B cell (primary cell): ENCODE measurements around the gene ZNF438. TPM values are rescaled to one million over a fixed set of nuclear protein-coding genes. Genes with fewer than 3 reads are reported as not detected.

Source experiments
- ATAC-seq: fragments of 200-7000 bp; cut with Tn5 transposase; one replicate; pipeline ENCODE4 v1.10.0; 2021; ENCODE audit warnings: low read depth, mild to moderate bottlenecking, moderate number of reproducible peaks, moderate library complexity
- CTCF ChIA-PET: fragments of 350-600 bp; sonication (Branson Sonifier 250); formaldehyde crosslinking; loops from one replicate; lab custom pipeline; 2021; ENCODE audit warnings: antibody characterized with exemption, inconsistent platforms; lab: Charles Lee
- POLR2A ChIA-PET: fragments of 350-600 bp; sonication (Branson Sonifier 250); formaldehyde crosslinking; loops from one replicate; lab custom pipeline; 2021; ENCODE audit warnings: antibody characterized with exemption; lab: Charles Lee
- DNase-seq: peaks from one replicate; pipeline ENCODE4 v3.0.0; 2013
- H2AFZ ChIP-seq: 2 replicates; pipeline ENCODE4 v1.6.1; 2012; ENCODE audit warnings: mild to moderate bottlenecking, low read depth, low read length; ENCODE audit not compliant: insufficient read depth, poor library complexity, severe bottlenecking
- H3K27ac ChIP-seq, 2 donors: 1 replicate in 1 of 2; 2 replicates in 1 of 2; pipeline ENCODE4 v1.5.1; 2012 to 2013; ENCODE audit warnings: low read length in 2 of 2, mild to moderate bottlenecking in 2 of 2, moderate library complexity in 1 of 2
- H3K27me3 ChIP-seq, 4 experiments: fragments of 200-600 bp in 1 of 4; sonication (generic) in 1 of 4; replicated peaks in 1 of 4; 1 replicate in 2 of 4; 2 replicates in 2 of 4; pipeline versions ENCODE4 v1.6.1 to v1.7.0; 2013 to 2016; ENCODE audit warnings: low read length in 3 of 4, mild to moderate bottlenecking in 2 of 4, mixed read lengths in 1 of 4, moderate library complexity in 1 of 4; ENCODE audit not compliant: insufficient read depth in 4 of 4, control insufficient read depth in 3 of 4; ENCODE audit errors: control extremely low read depth in 1 of 4
- H3K36me3 ChIP-seq, 2 experiments: replicated peaks in 1 of 2; 1 replicate in 1 of 2; 2 replicates in 1 of 2; pipeline versions ENCODE4 v1.6.1 to v1.7.1; 2013; ENCODE audit warnings: low read length in 1 of 2; ENCODE audit not compliant: insufficient read depth in 2 of 2, control insufficient read depth in 1 of 2; ENCODE audit errors: control extremely low read depth in 1 of 2, extremely low read depth in 1 of 2
- H3K4me1 ChIP-seq, 2 donors: fragments of 200-600 bp in 1 of 2; sonication (generic) in 1 of 2; 1 replicate in 1 of 2; 2 replicates in 1 of 2; pipeline versions ENCODE4 v1.5.1 to v1.6.1; 2013 to 2017; ENCODE audit warnings: low read length in 2 of 2; ENCODE audit not compliant: control insufficient read depth in 2 of 2, insufficient read depth in 2 of 2
- H3K4me2 ChIP-seq: replicated peaks from 2 replicates; pipeline ENCODE3; 2012; ENCODE audit warnings: mild to moderate bottlenecking, low read depth, low read length; ENCODE audit not compliant: poor library complexity, severe bottlenecking
- H3K4me3 ChIP-seq, 5 experiments: fragments of 200-600 bp in 1 of 5; sonication (generic) in 1 of 5; 1 replicate in 3 of 5; 2 replicates in 2 of 5; pipeline versions ENCODE4 v1.5.1 to v1.7.0; 2011 to 2016; ENCODE audit warnings: low read length in 4 of 5, mild to moderate bottlenecking in 4 of 5, low read depth in 2 of 5, control low read depth in 1 of 5, moderate library complexity in 1 of 5; ENCODE audit not compliant: insufficient read depth in 1 of 5; ENCODE audit errors: control extremely low read depth in 1 of 5, extremely low read depth in 1 of 5
- H3K79me2 ChIP-seq: fragments of 200-600 bp; sonication (generic); one replicate; pipeline ENCODE4 v1.6.0; 2016; ENCODE audit warnings: low read length; ENCODE audit not compliant: control insufficient read depth, insufficient read depth
- H3K9ac ChIP-seq: fragments of 200-600 bp; sonication (generic); 2 replicates; pipeline ENCODE4 v1.6.1; 2017; ENCODE audit warnings: mild to moderate bottlenecking, low read length, moderate library complexity
- H3K9me3 ChIP-seq, 3 donors: one replicate each; pipeline versions ENCODE4 v1.6.1 to v1.7.1; 2013; ENCODE audit warnings: low read length in 2 of 3; ENCODE audit not compliant: control insufficient read depth in 2 of 3, insufficient read depth in 1 of 3; ENCODE audit errors: control extremely low read depth in 1 of 3
- H4K20me1 ChIP-seq: 2 replicates; pipeline ENCODE4 v1.6.0; 2012; ENCODE audit warnings: mild to moderate bottlenecking, low read length; ENCODE audit not compliant: insufficient read depth, control insufficient read depth, poor library complexity, severe bottlenecking
- H3K27ac Mint-ChIP-seq: one replicate; pipeline ENCODE4 v1.8.0; 2021; ENCODE audit warnings: mixed read lengths
- H3K27me3 Mint-ChIP-seq: one replicate; pipeline ENCODE4 v1.8.0; 2021; ENCODE audit warnings: mixed read lengths
- H3K4me1 Mint-ChIP-seq: one replicate; pipeline ENCODE4 v1.8.0; 2021; ENCODE audit warnings: mixed read lengths
- H3K4me3 Mint-ChIP-seq: one replicate; pipeline ENCODE4 v1.8.0; 2021; ENCODE audit warnings: mixed read lengths
- H3K9me3 Mint-ChIP-seq: one replicate; pipeline ENCODE4 v1.8.0; 2022; ENCODE audit warnings: mixed read lengths; ENCODE audit not compliant: insufficient read depth
- EZH2 ChIP-seq: IDR thresholded peaks from 2 replicates; pipeline ENCODE4 v1.6.1; 2012; ENCODE audit warnings: borderline replicate concordance, low read depth, mild to moderate bottlenecking, moderate library complexity, low read length; ENCODE audit not compliant: insufficient read depth, poor library complexity, severe bottlenecking
- WGBS: methylation state at CpG from one replicate; pipeline ENCODE4 v1.1.5; 2013; ENCODE audit warnings: missing lambda C conversion rate; ENCODE audit not compliant: insufficient coverage; 5-methylcytosine and 5-hydroxymethylcytosine counted together
- intact Hi-C: fragments of 100-400 bp; cut with micrococcal nuclease; formaldehyde crosslinking; loops from one replicate; pipeline ENCODE4 v1.10.0; 2022
- polyA plus RNA-seq: library from polyadenylated mRNA; depleted of rRNA; stranded (reverse); fragments of >200 nt; gene quantifications from 2 replicates; pipeline ENCODE4 v1.2.3, GENCODE V29; 2012
- total RNA-seq, 2 donors: library from RNA; stranded (reverse); fragments of 120-200 nt in 1 of 2; gene quantifications; 1 replicate in 1 of 2; 2 replicates in 1 of 2; pipeline versions ENCODE4 v1.2.3 to v1.2.4, GENCODE V29; 2013 to 2022
- TF ChIP-seq, protein P1 (sequence below): fragments of 200-600 bp; IDR thresholded peaks from one replicate; pipeline ENCODE4 v1.8.0; 2022; ENCODE audit warnings: antibody characterized with exemption, mild to moderate bottlenecking

ZNF438 gene
- total and polyA plus RNA-seq, 2 donors (not counting 1 experiment from before 2014, with no cell fraction given), result 2.0 to 3.7 TPM

DNA sequence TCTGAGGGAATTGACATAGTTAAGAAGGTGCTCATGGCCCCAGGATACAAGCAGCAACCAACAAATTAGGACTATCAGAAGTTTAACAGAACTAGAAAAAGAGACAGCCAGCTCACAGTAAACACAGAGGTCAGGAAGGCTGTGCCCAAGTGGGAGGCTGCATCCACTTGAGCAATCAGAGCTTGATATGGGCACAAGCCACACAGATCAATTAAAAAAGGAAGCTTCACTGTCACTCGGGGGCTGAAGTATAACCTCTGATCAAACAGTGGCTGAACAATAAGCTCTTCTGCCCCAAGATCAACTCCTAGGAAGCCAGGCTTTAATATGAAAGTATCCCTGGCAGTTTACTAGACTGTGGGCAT lies 40.0 kb downstream of the ZNF438 start:
- CTCF ChIA-PET, result no interaction called here
- POLR2A ChIA-PET, result no interaction called here
- Histone ChIP-seq H3K9me3 (peaks cover 6 to 14% (median 9%) of the 10 kb centered on the region in 3 donors), H3K9ac (no peak overlapping the region), H2AFZ (no peak overlapping the region), H3K4me3 (no peak overlapping the region), H3K27ac (no peak overlapping the region), H3K27me3 (no peaks in the 10 kb centered on the region), H3K36me3 (no peaks in the 10 kb centered on the region), H3K4me2 (no peak overlapping the region), H3K4me1 (no peaks in the 10 kb centered on the region), H4K20me1 (peaks cover 9% of the 10 kb centered on the region), H3K79me2 (peaks cover 23% of the 10 kb centered on the region)
- no peak for TF ChIP-seq EZH2
- TF ChIP-seq, protein P1, sequence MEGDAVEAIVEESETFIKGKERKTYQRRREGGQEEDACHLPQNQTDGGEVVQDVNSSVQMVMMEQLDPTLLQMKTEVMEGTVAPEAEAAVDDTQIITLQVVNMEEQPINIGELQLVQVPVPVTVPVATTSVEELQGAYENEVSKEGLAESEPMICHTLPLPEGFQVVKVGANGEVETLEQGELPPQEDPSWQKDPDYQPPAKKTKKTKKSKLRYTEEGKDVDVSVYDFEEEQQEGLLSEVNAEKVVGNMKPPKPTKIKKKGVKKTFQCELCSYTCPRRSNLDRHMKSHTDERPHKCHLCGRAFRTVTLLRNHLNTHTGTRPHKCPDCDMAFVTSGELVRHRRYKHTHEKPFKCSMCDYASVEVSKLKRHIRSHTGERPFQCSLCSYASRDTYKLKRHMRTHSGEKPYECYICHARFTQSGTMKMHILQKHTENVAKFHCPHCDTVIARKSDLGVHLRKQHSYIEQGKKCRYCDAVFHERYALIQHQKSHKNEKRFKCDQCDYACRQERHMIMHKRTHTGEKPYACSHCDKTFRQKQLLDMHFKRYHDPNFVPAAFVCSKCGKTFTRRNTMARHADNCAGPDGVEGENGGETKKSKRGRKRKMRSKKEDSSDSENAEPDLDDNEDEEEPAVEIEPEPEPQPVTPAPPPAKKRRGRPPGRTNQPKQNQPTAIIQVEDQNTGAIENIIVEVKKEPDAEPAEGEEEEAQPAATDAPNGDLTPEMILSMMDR, result no peak
- Mint-ChIP-seq H3K9me3 (peaks cover 7% of the 10 kb centered on the region), H3K4me1 (no peaks in the 10 kb centered on the region), H3K4me3 (no peak overlapping the region), H3K27ac (no peak overlapping the region), H3K27me3 (no peaks in the 10 kb centered on the region)
- WGBS, result 80% methylated on average over 1 of the region's 1 CpG
- DNase-seq, result no peak
- intact Hi-C loops, result no loop called here
- no peak for ATAC-seq

DNA sequence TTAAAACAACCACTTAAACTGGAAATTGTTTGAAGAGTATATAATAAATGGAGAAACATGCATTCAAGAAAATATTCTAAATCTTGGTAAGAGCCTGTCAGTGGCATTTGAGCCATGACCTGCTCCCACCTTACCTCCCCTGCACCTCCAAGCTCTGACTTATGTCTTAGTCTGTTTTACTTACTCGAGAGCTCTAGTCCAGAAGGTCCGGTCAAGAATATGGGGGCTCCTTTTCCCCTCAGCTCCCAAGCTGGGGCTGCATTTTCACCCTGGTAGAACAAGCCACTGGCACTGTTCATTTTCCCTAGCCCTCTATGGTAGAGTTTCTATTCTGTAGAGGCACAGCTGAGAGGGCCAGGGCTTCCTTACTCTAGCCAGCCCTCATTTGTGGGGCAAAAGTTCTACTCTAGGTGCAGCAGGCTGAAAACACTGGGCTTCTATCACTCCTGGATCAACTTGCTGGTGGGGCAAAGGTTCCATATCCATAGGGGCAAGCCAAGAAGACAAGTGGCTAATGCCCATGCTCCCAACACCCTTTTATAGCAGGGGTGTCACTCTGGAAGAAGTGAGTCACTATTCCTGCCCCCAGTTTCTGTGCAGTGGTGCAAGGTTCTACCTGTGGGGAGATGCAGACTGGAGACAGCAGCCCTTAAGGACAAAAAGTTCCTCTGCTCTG lies 40.6 kb downstream of the ZNF438 start:
- no peak overlapping the region for H3K27ac ChIP-seq
- ChIA-PET CTCF (no interaction called here), POLR2A (no interaction called here)
- no peak overlapping the region for H3K4me2 ChIP-seq
- ATAC-seq, result no peak
- Mint-ChIP-seq H3K27me3 (no peaks in the 10 kb centered on the region), H3K27ac (no peak overlapping the region), H3K4me3 (no peak overlapping the region), H3K4me1 (no peaks in the 10 kb centered on the region), H3K9me3 (peaks cover 7% of the 10 kb centered on the region)
- H3K9ac ChIP-seq, result no peak overlapping the region
- TF ChIP-seq, protein P1, result no peak
- no peak for TF ChIP-seq EZH2
- H4K20me1 ChIP-seq, result peaks cover 9% of the 10 kb centered on the region
- 86% methylated on average over 2 of the region's 2 CpGs for WGBS
- peaks cover 9 to 14% (median 10%) of the 10 kb centered on the region in 3 donors for H3K9me3 ChIP-seq
- H3K36me3 ChIP-seq, result no peaks in the 10 kb centered on the region
- no peak overlapping the region for H2AFZ ChIP-seq
- intact Hi-C loops, result no loop called here
- H3K4me3 ChIP-seq, result no peak overlapping the region
- no peaks in the 10 kb centered on the region for H3K27me3 ChIP-seq
- no peaks in the 10 kb centered on the region for H3K4me1 ChIP-seq
- no peak for DNase-seq
- peaks cover 23% of the 10 kb centered on the region for H3K79me2 ChIP-seq
